Activated T-cell treated with anti-CD3 and anti-CD28 coated beads, Interleukin-2, amount 50 U/mL, for 72 hours (primary cell): ENCODE measurements around the gene TACR1. TPM values are rescaled to one million over a fixed set of nuclear protein-coding genes. Genes with fewer than 3 reads are reported as not detected.

ENCODE experiments used
- ATAC-seq, 2 donors: fragments of 150-1000 bp; cut with Tn5 transposase; replicated peaks in 1 of 2; 2 replicates each; pipeline ENCODE4 v1.10.0; 2021; ENCODE audit warnings: moderate library complexity in 2 of 2, mild to moderate bottlenecking in 1 of 2
- DNase-seq, 2 donors: peaks; one replicate each; pipeline ENCODE4 v3.0.0; 2021 to 2022; ENCODE audit warnings: mixed read lengths in 1 of 2
- H3K27ac Mint-ChIP-seq: one replicate; pipeline ENCODE4 v1.8.0; 2022; ENCODE audit warnings: mild to moderate bottlenecking, moderate library complexity, mixed read lengths
- H3K27me3 Mint-ChIP-seq: one replicate; pipeline ENCODE4 v1.8.0; 2022; ENCODE audit warnings: low read depth, mixed read lengths
- H3K36me3 Mint-ChIP-seq, 2 donors: one replicate each; pipeline ENCODE4 v1.8.0; 2022; ENCODE audit warnings: mixed read lengths in 2 of 2, mild to moderate bottlenecking in 1 of 2; ENCODE audit not compliant: insufficient read depth in 2 of 2
- H3K4me1 Mint-ChIP-seq: one replicate; pipeline ENCODE4 v1.8.0; 2022; ENCODE audit warnings: low read depth, mixed read lengths
- H3K4me3 Mint-ChIP-seq, 2 donors: one replicate each; pipeline ENCODE4 v1.8.0; 2022; ENCODE audit warnings: mild to moderate bottlenecking in 2 of 2, mixed read lengths in 2 of 2, moderate library complexity in 2 of 2
- H3K9me3 Mint-ChIP-seq, 2 donors: one replicate each; pipeline ENCODE4 v1.8.0; 2022; ENCODE audit warnings: mixed read lengths in 2 of 2
- total RNA-seq, 2 donors: library from RNA; stranded (reverse); gene quantifications; one replicate each; pipeline ENCODE4 v1.2.3, GENCODE V29; 2022

TACR1 gene
- total RNA-seq, 2 donors from 2014 or later, result not detected

- ATAC-seq (no peak), DNase-seq (no peak)
- H3K4me3 Mint-ChIP-seq, result no peak overlapping the region
- H3K9me3 Mint-ChIP-seq, result no peaks in the 10 kb centered on the region
- no peak overlapping the region for H3K27ac Mint-ChIP-seq
- no peaks in the 10 kb centered on the region for H3K36me3 Mint-ChIP-seq
- H3K4me1 Mint-ChIP-seq, result no peaks in the 10 kb centered on the region
- H3K27me3 Mint-ChIP-seq, result no peaks in the 10 kb centered on the region
Measured at GRCh38 chr2:75123876-75124275, 75.4 kb downstream of the TACR1 start.

GRCh38 chr2:75113231-75113869 is 86.0 kb downstream of the TACR1 start:
- Mint-ChIP-seq H3K4me1 (no peaks in the 10 kb centered on the region), H3K27ac (no peak overlapping the region), H3K4me3 (no peak overlapping the region), H3K9me3 (no peaks in the 10 kb centered on the region), H3K36me3 (no peaks in the 10 kb centered on the region), H3K27me3 (no peaks in the 10 kb centered on the region)
- no peak for DNase-seq
- no peak for ATAC-seq

DNA sequence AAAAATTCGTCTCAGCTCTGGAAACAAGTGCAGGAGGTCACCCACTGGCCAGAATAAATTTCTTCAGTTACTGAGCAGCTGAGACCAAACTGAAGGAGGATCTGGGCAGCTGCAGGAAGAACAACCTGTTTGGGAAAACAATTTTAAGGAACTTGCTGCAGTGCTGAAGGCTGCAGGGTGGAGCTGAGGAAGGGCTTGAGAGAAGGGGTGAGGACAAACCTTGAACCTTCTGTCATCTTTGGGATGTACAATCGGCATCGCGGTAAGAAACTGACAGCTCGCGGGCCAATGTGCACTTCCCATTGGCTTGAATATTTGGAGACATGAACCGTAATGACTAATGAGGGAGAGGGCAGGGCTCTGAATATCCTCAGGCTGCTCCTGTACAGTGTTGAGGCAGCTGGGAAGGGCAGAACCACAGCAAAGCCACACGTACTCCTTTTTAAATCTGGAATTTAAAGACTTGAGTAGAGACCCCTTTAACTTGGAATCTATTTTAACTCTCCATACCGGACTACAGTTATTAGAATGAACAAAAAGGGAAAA is 90.3 kb downstream of the TACR1 start:
- no peak for ATAC-seq
- Mint-ChIP-seq H3K36me3 (no peaks in the 10 kb centered on the region), H3K4me1 (no peaks in the 10 kb centered on the region), H3K27ac (no peak overlapping the region), H3K27me3 (no peaks in the 10 kb centered on the region), H3K4me3 (no peak overlapping the region), H3K9me3 (no peaks in the 10 kb centered on the region)
- no peak for DNase-seq

DNA sequence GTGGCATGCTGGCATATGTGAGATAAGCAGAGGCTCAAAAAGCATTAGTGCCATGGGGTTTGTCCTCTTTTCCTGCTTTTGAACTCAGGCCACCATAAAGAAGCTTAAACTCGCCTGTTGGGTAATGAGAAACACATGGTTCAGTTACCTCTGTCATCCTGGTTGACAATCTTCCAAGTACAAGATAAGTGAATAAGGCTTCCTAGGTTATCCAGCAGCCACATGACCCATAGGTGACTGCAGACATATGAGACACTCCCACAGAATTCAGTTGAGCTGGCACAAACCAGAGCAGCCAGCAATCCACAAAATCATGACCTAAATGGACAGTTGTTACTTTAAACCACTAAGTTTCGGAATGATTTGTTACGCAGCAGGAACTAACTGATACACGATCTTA is 97.3 kb downstream of the TACR1 start:
- no peaks in the 10 kb centered on the region for H3K9me3 Mint-ChIP-seq
- H3K4me1 Mint-ChIP-seq, result no peaks in the 10 kb centered on the region
- no peaks in the 10 kb centered on the region for H3K27me3 Mint-ChIP-seq
- no peak for DNase-seq
- no peak overlapping the region for H3K4me3 Mint-ChIP-seq
- no peak overlapping the region for H3K27ac Mint-ChIP-seq
- peaks cover 0 to 2% of the 10 kb centered on the region in 2 donors for H3K36me3 Mint-ChIP-seq
- ATAC-seq, result no peak

- Mint-ChIP-seq H3K36me3 (peaks cover 0 to 2% of the 10 kb centered on the region in 2 donors), H3K27me3 (no peaks in the 10 kb centered on the region), H3K27ac (no peak overlapping the region), H3K9me3 (no peaks in the 10 kb centered on the region), H3K4me1 (no peaks in the 10 kb centered on the region), H3K4me3 (no peak overlapping the region)
- DNase-seq, result no peak
- no peak for ATAC-seq
Measured at GRCh38 chr2:75100801-75101151, 98.5 kb downstream of the TACR1 start.

GRCh38 chr2:75100011-75100800 is 99.1 kb downstream of the TACR1 start:
- no peak for ATAC-seq
- Mint-ChIP-seq H3K36me3 (peaks cover 0 to 2% of the 10 kb centered on the region in 2 donors), H3K4me1 (no peaks in the 10 kb centered on the region), H3K9me3 (no peaks in the 10 kb centered on the region), H3K4me3 (no peak overlapping the region), H3K27me3 (no peaks in the 10 kb centered on the region), H3K27ac (no peak overlapping the region)
- DNase-seq, result no peak

DNA sequence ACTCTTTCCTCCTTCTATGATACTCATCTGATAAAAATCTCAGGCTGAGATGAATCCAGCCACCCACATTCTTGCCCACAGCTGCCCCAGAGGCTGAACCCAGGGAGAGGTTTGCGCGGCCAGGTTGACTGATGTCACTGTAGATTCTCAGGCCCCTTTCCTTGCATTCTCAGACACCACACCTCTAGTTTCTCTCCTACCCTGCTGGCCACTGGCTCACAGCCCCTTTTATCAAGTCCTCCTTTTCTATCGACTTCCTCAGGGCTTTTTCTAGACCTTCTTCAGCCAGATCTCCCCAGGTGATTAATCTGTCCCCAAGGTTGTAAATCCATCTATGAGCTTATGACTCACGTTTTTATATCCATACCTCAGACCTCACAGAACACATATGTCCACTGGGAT is 99.8 kb downstream of the TACR1 start:
- H3K27me3 Mint-ChIP-seq, result no peaks in the 10 kb centered on the region
- ATAC-seq (no peak), DNase-seq (no peak)
- H3K27ac Mint-ChIP-seq, result no peak overlapping the region
- no peaks in the 10 kb centered on the region for H3K4me1 Mint-ChIP-seq
- H3K36me3 Mint-ChIP-seq, result peaks cover 0 to 2% of the 10 kb centered on the region in 2 donors
- no peaks in the 10 kb centered on the region for H3K9me3 Mint-ChIP-seq
- H3K4me3 Mint-ChIP-seq, result no peak overlapping the region

- Mint-ChIP-seq H3K27me3 (no peaks in the 10 kb centered on the region), H3K36me3 (peaks cover 0 to 2% of the 10 kb centered on the region in 2 donors), H3K4me1 (no peaks in the 10 kb centered on the region), H3K4me3 (no peak overlapping the region), H3K9me3 (no peaks in the 10 kb centered on the region), H3K27ac (peak overlapping the region; percentile 56)
- ATAC-seq (no peak), DNase-seq (no peak)
Measured at GRCh38 chr2:75098856-75099255, 100.5 kb downstream of the TACR1 start.

DNA sequence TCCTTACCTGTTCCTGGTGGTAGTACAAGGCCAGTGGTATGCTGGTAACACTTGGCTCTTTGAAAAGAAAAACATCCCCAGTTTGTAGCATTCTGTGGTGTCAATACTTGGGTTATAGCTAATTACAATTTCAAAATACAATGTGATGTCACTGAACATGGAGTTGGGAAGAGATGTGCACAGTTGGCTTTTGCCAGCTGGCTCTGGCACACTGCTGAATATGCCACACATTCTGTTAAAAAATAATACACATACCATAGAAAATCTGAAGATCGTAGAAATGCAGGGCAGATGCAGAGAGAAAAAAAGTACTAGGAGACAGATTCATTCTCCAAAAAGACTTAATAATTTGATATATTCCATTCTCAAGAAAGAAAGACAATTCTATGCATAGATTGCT is 101.5 kb downstream of the TACR1 start:
- no peak for DNase-seq

GRCh38 chr2:75094405-75094804 is 104.9 kb downstream of the TACR1 start:
- H3K4me3 Mint-ChIP-seq, result no peak overlapping the region
- H3K4me1 Mint-ChIP-seq, result no peaks in the 10 kb centered on the region
- ATAC-seq, result no peak
- H3K9me3 Mint-ChIP-seq, result no peaks in the 10 kb centered on the region
- no peaks in the 10 kb centered on the region for H3K36me3 Mint-ChIP-seq
- no peak for DNase-seq
- H3K27me3 Mint-ChIP-seq, result no peaks in the 10 kb centered on the region
- no peak overlapping the region for H3K27ac Mint-ChIP-seq

More for the DNA sequence above, 101.5 kb downstream of the TACR1 start:
- no peak overlapping the region for H3K27ac Mint-ChIP-seq
- no peaks in the 10 kb centered on the region for H3K27me3 Mint-ChIP-seq
- no peak overlapping the region for H3K4me3 Mint-ChIP-seq
- peaks cover 0 to 2% of the 10 kb centered on the region in 2 donors for H3K36me3 Mint-ChIP-seq
- H3K4me1 Mint-ChIP-seq, result no peaks in the 10 kb centered on the region
- ATAC-seq, result no peak
- no peaks in the 10 kb centered on the region for H3K9me3 Mint-ChIP-seq

GRCh38 chr2:75090770-75091515 is 108.4 kb downstream of the TACR1 start:
- peaks cover 0 to 2% of the 10 kb centered on the region in 2 donors for H3K9me3 Mint-ChIP-seq
- H3K4me3 Mint-ChIP-seq, result no peak overlapping the region
- no peaks in the 10 kb centered on the region for H3K36me3 Mint-ChIP-seq
- H3K27ac Mint-ChIP-seq, result no peak overlapping the region
- H3K27me3 Mint-ChIP-seq, result no peaks in the 10 kb centered on the region
- DNase-seq (no peak), ATAC-seq (no peak)
- no peaks in the 10 kb centered on the region for H3K4me1 Mint-ChIP-seq

DNA sequence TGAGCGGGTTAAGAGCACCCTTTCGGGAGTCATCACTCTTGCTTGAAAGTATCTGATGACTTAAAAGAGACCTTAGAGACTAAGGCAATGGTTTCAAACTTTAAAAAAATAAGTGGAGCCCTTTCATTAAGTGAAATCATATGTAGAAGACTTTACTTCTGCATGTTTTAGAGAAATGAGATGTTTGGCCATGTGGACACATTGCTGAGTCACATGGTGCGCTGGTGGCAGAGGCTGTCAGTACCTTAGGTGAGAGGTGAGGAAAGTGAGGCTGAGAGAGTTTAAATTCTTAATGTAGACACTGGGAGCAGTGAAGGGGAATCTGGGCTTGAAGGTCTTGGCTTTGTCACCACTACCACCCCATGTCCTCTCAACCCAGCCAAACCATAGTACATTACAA is 109.8 kb downstream of the TACR1 start:
- Mint-ChIP-seq H3K27ac (no peak overlapping the region), H3K4me1 (no peaks in the 10 kb centered on the region), H3K9me3 (peaks cover 0 to 2% of the 10 kb centered on the region in 2 donors), H3K36me3 (no peaks in the 10 kb centered on the region), H3K4me3 (no peak overlapping the region), H3K27me3 (no peaks in the 10 kb centered on the region)
- ATAC-seq, result no peak
- DNase-seq, result no peak

DNA sequence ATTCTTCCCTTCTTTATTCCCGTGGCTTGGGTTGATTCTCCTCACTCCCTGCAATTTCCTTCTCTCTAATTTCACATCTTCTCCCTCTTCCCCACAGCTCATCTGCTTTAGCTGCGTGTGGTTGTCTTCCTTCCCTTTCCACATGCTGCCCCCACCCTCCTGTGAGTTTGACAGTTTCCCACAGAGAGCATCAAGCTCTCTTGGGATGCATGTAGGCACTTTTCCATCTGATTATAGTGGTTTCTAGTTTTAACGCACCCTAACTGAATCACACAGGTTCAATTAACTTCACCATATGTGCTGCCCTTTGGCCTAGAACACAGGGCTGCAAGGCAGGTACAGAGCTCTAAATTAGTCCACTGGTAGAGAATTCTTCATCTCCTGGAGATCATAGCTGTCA is 110.5 kb downstream of the TACR1 start:
- no peak for ATAC-seq
- no peaks in the 10 kb centered on the region for H3K36me3 Mint-ChIP-seq
- peaks cover 0 to 2% of the 10 kb centered on the region in 2 donors for H3K9me3 Mint-ChIP-seq
- no peak overlapping the region for H3K27ac Mint-ChIP-seq
- no peaks in the 10 kb centered on the region for H3K4me1 Mint-ChIP-seq
- H3K4me3 Mint-ChIP-seq, result no peak overlapping the region
- H3K27me3 Mint-ChIP-seq, result no peaks in the 10 kb centered on the region
- no peak for DNase-seq
